Thyroid gland (tissue), 4 donors: ENCODE data around the gene RBMS2. TPM values are rescaled to one million over a fixed set of nuclear protein-coding genes. Genes with fewer than 3 reads are reported as not detected.

Source experiments
- DNase-seq, 2 donors: peaks; one replicate each; pipeline ENCODE4 v3.0.0-alpha.2; 2019
- H3K27ac ChIP-seq, 3 donors: fragments of 200-600 bp; sonication (generic); 1 replicate in 2 of 3; 2 replicates in 1 of 3; pipeline ENCODE4 v1.5.1; 2016 to 2019; ENCODE audit warnings: mild to moderate bottlenecking in 1 of 3, moderate library complexity in 1 of 3
- H3K27me3 ChIP-seq: fragments of 200-600 bp; sonication (generic); one replicate; pipeline ENCODE4 v1.5.1; 2019
- H3K36me3 ChIP-seq, 2 donors: fragments of 200-600 bp; sonication (generic); one replicate each; pipeline ENCODE4 v1.5.1; 2016 to 2019
- H3K4me1 ChIP-seq, 2 donors: fragments of 200-600 bp; sonication (generic); one replicate each; pipeline ENCODE4 v1.5.1; 2017 to 2019
- H3K4me3 ChIP-seq, 3 donors: fragments of 200-600 bp; sonication (generic); replicated peaks in 1 of 3; 1 replicate in 2 of 3; 2 replicates in 1 of 3; pipeline ENCODE4 v1.5.1; 2016; ENCODE audit warnings: mild to moderate bottlenecking in 1 of 3
- H3K9me3 ChIP-seq: fragments of 200-600 bp; sonication (generic); one replicate; pipeline ENCODE4 v1.5.1; 2017
- CTCF ChIP-seq, 6 experiments: fragments of 200-600 bp in 3 of 6; fragments of 450-650 bp in 3 of 6; sonication (generic) in 3 of 6; IDR thresholded peaks; one replicate each; pipeline ENCODE4 v1.5.1; 2016 to 2019; ENCODE audit warnings: antibody characterized with exemption in 6 of 6, mild to moderate bottlenecking in 2 of 6, inconsistent platforms in 1 of 6, moderate library complexity in 1 of 6
- POLR2A ChIP-seq, 2 donors: fragments of 450-650 bp; IDR thresholded peaks; one replicate each; pipeline ENCODE4 v1.6.1; 2017; ENCODE audit warnings: antibody characterized with exemption in 2 of 2, mild to moderate bottlenecking in 2 of 2, moderate library complexity in 1 of 2
- WGBS, 2 donors: methylation state at CpG; one replicate each; pipeline ENCODE4 v1.1.5; 2017; 5-methylcytosine and 5-hydroxymethylcytosine counted together
- intact Hi-C: fragments of 100-400 bp; cut with DNase I; formaldehyde crosslinking; loops from one replicate; pipeline ENCODE4 v1.15.1; 2023
- total RNA-seq, 4 donors: library from RNA; depleted of rRNA; stranded (reverse); fragments of >200 nt; gene quantifications; one replicate each; pipeline ENCODE4 v1.2.3, GENCODE V29; 2016

Gene RBMS2
- total RNA-seq, 4 donors from 2014 or later = 39.8 to 58.3 (median 50.2) TPM

- peaks cover 38 to 64% of the 10 kb centered on the region in 2 donors for H3K4me1 ChIP-seq
- intact Hi-C loops = no loop called here
- H3K4me3 ChIP-seq = no peak overlapping the region
- no peaks in the 10 kb centered on the region for H3K36me3 ChIP-seq
- 10 to 28% methylated on average over 1 of the region's 1 CpG for WGBS, 2 donors
- H3K27me3 ChIP-seq = no peaks in the 10 kb centered on the region
- no peak for TF ChIP-seq POLR2A (IDR thresholded peaks at IDR 0.05)
- no peak for TF ChIP-seq CTCF (IDR thresholded peaks at IDR 0.05)
- no peaks in the 10 kb centered on the region for H3K9me3 ChIP-seq
- no peak for DNase-seq
- peak overlapping the region; percentile 86 to 96 (median 93) for H3K27ac ChIP-seq
Observed at GRCh38 chr12:56520506-56520905, 1.1 kb upstream of the RBMS2 start.

DNA sequence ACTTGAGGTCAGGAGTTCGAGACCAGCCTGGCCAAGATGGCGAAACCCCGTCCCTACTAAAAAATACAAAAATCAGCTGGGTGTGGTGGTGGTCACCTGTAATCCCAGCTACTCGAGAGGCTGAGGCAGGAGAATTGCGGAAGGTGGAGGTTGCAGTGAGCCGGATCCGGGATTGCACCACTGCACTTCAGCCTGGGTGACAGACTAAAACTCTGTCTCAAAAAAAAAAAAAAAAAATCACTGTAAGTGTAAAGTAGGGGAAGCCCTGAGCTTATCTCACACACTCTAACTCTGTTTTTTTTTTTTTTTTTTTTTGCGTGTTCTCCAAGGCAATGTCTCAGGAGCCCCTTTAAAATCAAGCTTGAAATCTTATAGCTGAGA lies 421 bp upstream of the RBMS2 start:
- H3K27me3 ChIP-seq = no peaks in the 10 kb centered on the region
- intact Hi-C loops = no loop called here
- H3K27ac ChIP-seq = peak overlapping the region; percentile 86 to 96 (median 93)
- peaks cover 44 to 70% of the 10 kb centered on the region in 2 donors for H3K4me1 ChIP-seq
- WGBS, 2 donors = 55 to 64% methylated on average over 8 of the region's 8 CpGs
- H3K4me3 ChIP-seq = peak overlapping the region in 2 of 3 donors; percentile 2 to 48
- DNase-seq = peak; percentile 40 to 50
- H3K36me3 ChIP-seq = no peaks in the 10 kb centered on the region
- TF ChIP-seq CTCF (IDR thresholded peaks at IDR 0.05) = no peak
- TF ChIP-seq POLR2A (IDR thresholded peaks at IDR 0.05) = no peak
- H3K9me3 ChIP-seq = no peaks in the 10 kb centered on the region

- WGBS, 2 donors = 17 to 23% methylated on average over 4 of the region's 4 CpGs
- Histone ChIP-seq H3K9me3 (no peaks in the 10 kb centered on the region), H3K4me1 (peaks cover 57 to 71% of the 10 kb centered on the region in 2 donors), H3K36me3 (no peaks in the 10 kb centered on the region), H3K4me3 (peak overlapping the region; percentile 13 to 61 (median 48)), H3K27ac (peak overlapping the region; percentile 84 to 96 (median 93)), H3K27me3 (no peaks in the 10 kb centered on the region)
- no peak for TF ChIP-seq CTCF (IDR thresholded peaks at IDR 0.05)
- TF ChIP-seq POLR2A (IDR thresholded peaks at IDR 0.05) = no peak
- intact Hi-C loops = no loop called here
- no peak for DNase-seq
Observed at GRCh38 chr12:56522411-56523193, 982 bp downstream of the RBMS2 start.

DNA sequence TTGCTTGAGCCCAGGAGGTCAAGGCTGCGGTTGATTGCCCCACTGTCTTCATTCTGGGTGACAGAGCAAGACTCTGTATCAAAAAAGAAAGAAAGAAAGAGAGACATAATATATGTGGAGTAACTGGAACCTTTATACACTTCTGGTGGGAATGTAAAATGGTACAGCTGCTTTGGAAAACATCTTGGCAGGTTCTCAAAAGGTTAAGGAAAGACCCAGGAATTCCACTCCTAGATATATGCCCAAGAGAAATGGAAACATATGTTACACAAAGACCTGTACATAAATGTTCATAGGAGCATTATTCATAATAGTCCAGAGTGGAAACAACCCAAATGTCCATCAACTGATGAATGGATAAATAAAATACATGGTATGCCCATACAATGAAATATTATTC lies 7.2 kb downstream of the RBMS2 start:
- peak overlapping the region in 2 of 3 donors; percentile 31 to 42 for H3K27ac ChIP-seq

More for the DNA sequence above, 7.2 kb downstream of the RBMS2 start:
- H3K9me3 ChIP-seq = no peaks in the 10 kb centered on the region
- no peaks in the 10 kb centered on the region for H3K36me3 ChIP-seq
- peaks cover 45 to 55% of the 10 kb centered on the region in 2 donors for H3K4me1 ChIP-seq
- 95 to 97% methylated on average over 1 of the region's 1 CpG for WGBS, 2 donors
- TF ChIP-seq CTCF (IDR thresholded peaks at IDR 0.05) (no peak), POLR2A (IDR thresholded peaks at IDR 0.05) (no peak)
- intact Hi-C loops = no loop called here
- no peaks in the 10 kb centered on the region for H3K27me3 ChIP-seq
- no peak overlapping the region for H3K4me3 ChIP-seq
- DNase-seq = no peak
